HG03460 (cell line): ENCODE data around the gene STEAP3.

Source experiments
- ATAC-seq: cut with Tn5 transposase; IDR thresholded peaks from one replicate; pipeline ENCODE4 v1.9.1; 2021; ENCODE audit not compliant: unreplicated experiment

STEAP3 gene

GRCh38 chr2:119245841-119246230 is 22.2 kb downstream of the STEAP3 start:
- no peak for ATAC-seq

- no peak for ATAC-seq
Observed at GRCh38 chr2:119246884-119247843, 23.5 kb downstream of the STEAP3 start.

- ATAC-seq: no peak
Observed at GRCh38 chr2:119247844-119248271, 24.2 kb downstream of the STEAP3 start.

- no peak for ATAC-seq
Observed at GRCh38 chr2:119248311-119248710, 24.7 kb downstream of the STEAP3 start.

- ATAC-seq: no peak
Observed at GRCh38 chr2:119248751-119249150, 25.1 kb downstream of the STEAP3 start.

GRCh38 chr2:119249311-119249710 is 25.7 kb downstream of the STEAP3 start:
- no peak for ATAC-seq

GRCh38 chr2:119249855-119250717 is 26.5 kb downstream of the STEAP3 start:
- ATAC-seq: no peak

- no peak for ATAC-seq
Observed at GRCh38 chr2:119250718-119251290, 27.2 kb downstream of the STEAP3 start.

- no peak for ATAC-seq
Observed at GRCh38 chr2:119251652-119252051, 28.0 kb downstream of the STEAP3 start.

GRCh38 chr2:119252186-119253113 is 28.8 kb downstream of the STEAP3 start:
- no peak for ATAC-seq

- no peak for ATAC-seq
Observed at GRCh38 chr2:119253114-119253702, 29.6 kb downstream of the STEAP3 start.

GRCh38 chr2:119253760-119254600 is 30.3 kb downstream of the STEAP3 start:
- ATAC-seq: no peak

GRCh38 chr2:119254601-119255080 is 31.0 kb downstream of the STEAP3 start:
- no peak for ATAC-seq

- ATAC-seq: no peak
Observed at GRCh38 chr2:119255760-119256581, 32.3 kb downstream of the STEAP3 start.

- ATAC-seq: no peak
Observed at GRCh38 chr2:119256582-119256921, 32.9 kb downstream of the STEAP3 start.

GRCh38 chr2:119257198-119257597 is 33.6 kb downstream of the STEAP3 start:
- ATAC-seq: no peak

- ATAC-seq: no peak
Observed at GRCh38 chr2:119259296-119259860, 35.7 kb downstream of the STEAP3 start.
